Stimulated activated CD4-positive, alpha-beta T cell treated with anti-CD3 and anti-CD28 coated beads, Interleukin-4, amount 100 ng/mL, for 4 hours (primary cell): ENCODE measurements around the gene SLC16A9.
A peak's percentile ranks its signal among the peaks of the same experiment; 100 is the strongest.
"Not testable (repeated sequence)": the region's sequence is repeated elsewhere in the genome, so short reads cannot be mapped to it uniquely, and the experiment has no call there.

Experiments used
- DNase-seq, 2 experiments: peaks; one replicate each; pipeline ENCODE4 v3.0.0-alpha.2; 2020

SLC16A9 gene, protein sequence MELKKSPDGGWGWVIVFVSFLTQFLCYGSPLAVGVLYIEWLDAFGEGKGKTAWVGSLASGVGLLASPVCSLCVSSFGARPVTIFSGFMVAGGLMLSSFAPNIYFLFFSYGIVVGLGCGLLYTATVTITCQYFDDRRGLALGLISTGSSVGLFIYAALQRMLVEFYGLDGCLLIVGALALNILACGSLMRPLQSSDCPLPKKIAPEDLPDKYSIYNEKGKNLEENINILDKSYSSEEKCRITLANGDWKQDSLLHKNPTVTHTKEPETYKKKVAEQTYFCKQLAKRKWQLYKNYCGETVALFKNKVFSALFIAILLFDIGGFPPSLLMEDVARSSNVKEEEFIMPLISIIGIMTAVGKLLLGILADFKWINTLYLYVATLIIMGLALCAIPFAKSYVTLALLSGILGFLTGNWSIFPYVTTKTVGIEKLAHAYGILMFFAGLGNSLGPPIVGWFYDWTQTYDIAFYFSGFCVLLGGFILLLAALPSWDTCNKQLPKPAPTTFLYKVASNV

DNA sequence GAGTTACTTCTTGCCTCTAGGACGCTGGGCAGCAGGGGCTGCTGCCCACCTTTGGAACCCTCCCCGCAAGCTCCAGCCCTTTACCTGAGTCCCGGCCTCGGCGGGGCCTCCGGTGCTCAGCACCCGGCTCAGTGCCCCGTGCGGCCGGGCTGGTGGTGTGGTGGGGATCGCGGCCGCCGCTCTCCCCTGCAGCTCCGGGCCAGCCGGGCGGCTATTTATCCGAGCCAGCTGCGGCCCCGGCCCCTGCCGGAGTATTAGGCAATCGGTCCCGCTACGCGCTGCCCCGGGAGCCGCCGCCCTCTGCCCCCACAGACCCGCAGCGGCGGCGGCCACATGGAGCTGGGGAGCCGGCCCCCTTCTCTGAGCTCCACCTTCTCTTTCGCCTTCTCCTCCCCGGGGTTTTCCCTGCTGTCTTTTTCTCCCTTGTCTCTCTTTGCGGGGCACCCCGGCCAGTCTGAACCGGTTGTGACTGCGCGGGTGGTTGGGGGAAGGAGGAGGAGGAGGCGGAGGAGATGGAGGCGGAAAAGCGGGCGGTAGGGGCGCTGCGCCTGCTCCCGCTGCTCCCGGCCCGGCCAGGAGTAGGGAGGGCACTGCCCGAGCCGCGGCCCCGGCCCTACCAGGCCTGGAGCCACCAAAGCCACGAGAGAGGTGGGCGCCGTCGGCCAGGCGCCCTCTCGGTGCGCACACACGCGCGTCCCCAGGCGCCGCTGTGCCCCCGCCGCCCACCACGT, at the start of gene SLC16A9:
Gene SLC16A9, minus strand, starts transcription at position 456 of the 731 bp plus-strand sequence. CDS start 25,559 bp downstream, outside the sequence.
- DNase-seq: peak; percentile 39

GRCh38 chr10:59757966-59758365, 48.3 kb upstream of the SLC16A9 start:
- no peak for DNase-seq

- DNase-seq: no peak
Measured at GRCh38 chr10:59754951-59755350, 45.3 kb upstream of the SLC16A9 start.

GRCh38 chr10:59753267-59753666, 43.6 kb upstream of the SLC16A9 start, which contains the start of gene MRLN:
MRLN (minus strand) TSS chr10:59753455.
- no peak for DNase-seq

DNA sequence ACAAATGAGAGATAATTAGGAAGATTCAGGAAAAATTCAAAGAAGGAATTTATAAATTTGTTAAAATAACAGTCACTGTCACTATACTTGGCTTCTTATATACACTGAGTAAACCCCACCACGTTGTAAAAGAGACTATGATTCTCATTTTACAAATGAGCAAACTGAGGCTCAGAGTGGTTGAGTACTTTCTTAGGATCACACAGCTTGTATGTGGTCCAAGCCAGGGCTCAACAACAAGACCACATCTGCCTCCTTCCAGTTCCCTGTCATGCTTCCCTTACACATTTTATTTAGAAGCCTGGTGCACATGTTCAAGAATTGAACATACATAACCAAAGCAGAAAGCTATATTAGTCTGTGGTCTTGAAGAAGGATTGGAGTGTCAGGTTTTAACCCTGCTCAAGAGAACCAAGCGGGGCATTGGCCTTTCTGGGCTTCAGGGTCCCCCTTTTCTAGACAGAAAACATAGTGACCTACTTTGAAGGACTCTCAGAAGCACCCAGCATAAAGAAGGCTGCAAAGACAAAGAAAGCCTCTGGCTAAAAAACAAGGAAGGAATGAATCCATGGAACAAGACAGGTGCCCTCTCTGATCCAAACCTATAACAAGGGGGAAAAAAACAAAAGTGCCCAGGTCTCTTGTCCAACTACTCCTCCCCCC, 42.8 kb upstream of the SLC16A9 start:
- DNase-seq: no peak

GRCh38 chr10:59750155-59750945, 40.7 kb upstream of the SLC16A9 start:
- no peak for DNase-seq

- no peak for DNase-seq
Measured at GRCh38 chr10:59748834-59749233, 39.2 kb upstream of the SLC16A9 start.

GRCh38 chr10:59745163-59745650, 35.6 kb upstream of the SLC16A9 start:
- no peak for DNase-seq

DNA sequence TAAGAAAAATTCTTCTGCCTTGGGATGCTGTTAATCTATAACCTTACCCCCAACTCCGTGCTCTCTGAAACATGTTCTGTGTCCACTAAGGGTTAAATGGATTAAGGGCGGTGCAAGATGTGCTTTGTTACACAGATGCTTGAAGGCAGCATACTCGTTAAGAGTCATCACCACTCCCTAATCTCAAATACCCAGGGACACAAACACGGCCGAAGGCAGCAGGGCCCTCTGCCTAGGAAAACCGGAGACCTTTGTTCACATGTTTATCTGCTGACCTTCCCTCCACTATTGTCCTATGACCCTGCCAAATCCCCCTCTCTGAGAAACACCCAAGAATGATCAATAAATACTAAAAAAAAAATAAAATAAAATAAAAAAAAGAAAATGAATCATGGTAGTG, 35.1 kb upstream of the SLC16A9 start:
- DNase-seq: not testable (repeated sequence)

DNA sequence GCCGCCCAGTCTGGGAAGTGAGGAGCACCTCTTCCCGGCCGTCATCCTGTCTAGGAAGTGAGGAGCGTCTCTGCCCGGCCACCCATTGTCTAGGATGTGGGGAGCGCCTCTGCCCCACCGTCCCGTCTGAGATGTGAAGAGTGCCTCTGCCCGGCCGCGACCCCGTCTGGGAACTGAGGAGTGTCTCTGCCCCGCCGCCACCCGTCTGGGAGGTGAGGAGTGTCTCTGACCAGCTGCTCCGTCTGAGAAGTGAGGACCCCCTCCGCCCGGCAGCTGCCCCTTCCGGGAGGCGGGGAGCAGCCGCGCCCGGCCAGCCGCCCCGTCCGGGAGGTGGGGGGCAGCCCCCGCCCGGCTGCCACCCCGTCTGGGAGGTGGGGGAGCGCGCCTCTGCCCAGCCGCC, 34.5 kb upstream of the SLC16A9 start:
- not testable (repeated sequence) for DNase-seq

DNA sequence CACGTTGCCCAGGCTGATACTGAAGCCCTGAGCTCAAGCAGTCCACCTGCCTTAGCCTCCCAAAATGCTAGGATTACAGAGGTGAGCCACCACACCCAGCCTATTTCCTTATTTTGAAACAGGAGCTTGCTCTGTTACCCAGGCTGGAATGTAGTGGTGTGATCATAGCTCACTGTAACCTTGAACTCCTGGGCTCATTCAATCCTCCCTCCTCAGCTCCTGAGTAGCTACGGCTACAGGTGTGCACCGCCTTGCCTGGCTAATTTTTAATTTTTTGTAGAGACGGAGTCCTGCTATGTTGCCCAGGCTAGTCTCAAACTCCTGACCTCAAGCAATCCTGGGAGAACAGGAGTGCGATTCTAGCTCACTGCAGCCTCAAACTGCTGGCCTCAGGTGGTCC, 31.9 kb upstream of the SLC16A9 start:
- no peak for DNase-seq

GRCh38 chr10:59741048-59741447, 31.4 kb upstream of the SLC16A9 start:
- no peak for DNase-seq

- DNase-seq: no peak
Measured at GRCh38 chr10:59736749-59737148, 27.1 kb upstream of the SLC16A9 start.

DNA sequence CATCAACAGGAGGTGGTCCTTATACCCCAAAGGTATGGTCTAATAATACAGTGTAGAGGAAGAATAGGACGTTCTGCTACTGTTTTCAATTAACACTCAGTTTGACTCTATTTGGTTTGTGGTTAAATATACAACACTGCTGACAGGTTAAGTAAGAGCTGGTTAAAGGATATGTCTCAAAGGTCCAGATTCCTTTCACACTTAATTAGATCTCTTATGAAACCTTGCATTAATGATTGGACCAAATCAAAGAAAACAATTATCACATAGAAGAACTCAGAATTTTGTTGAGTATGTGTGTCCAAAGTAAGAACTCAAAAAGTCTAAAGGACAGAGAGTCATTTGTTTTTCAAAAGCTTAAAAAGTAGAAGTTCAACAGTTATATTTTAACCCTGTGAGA, 25.6 kb upstream of the SLC16A9 start:
- no peak for DNase-seq

GRCh38 chr10:59734014-59734462, 24.4 kb upstream of the SLC16A9 start:
- no peak for DNase-seq

DNA sequence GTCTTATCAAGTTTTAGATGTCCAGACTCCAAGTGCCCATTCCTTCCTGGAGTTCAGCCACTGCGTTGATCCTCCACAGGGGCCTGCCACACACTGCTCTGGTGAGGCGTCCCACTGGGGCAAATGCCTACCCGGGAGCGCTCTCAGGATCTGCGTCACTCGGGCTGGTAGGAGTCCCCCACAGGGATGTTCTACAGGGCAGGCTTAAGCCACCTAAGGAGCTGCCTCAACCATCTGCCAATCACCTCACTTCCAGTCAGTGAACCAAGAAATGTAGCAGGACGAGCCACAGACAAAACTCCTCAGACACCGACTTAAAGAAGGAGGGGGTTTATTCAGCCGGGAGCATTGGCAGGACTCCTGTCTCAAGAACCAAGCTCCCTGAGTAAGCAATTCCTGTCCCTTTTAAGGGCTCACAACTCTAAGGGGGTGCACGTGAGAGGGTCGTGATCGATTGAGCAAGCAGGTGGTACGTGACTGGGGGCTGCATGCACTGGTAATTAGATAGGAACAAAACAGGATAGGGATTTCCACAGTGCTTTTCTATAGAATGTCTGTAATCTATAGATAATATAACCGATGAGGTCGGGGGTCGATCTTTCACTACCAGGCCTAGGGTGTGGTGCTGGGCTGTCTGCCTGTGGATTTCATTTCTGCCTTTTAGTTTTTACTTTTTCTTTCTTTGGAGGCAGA, 23.8 kb upstream of the SLC16A9 start:
- not testable (repeated sequence) for DNase-seq

DNA sequence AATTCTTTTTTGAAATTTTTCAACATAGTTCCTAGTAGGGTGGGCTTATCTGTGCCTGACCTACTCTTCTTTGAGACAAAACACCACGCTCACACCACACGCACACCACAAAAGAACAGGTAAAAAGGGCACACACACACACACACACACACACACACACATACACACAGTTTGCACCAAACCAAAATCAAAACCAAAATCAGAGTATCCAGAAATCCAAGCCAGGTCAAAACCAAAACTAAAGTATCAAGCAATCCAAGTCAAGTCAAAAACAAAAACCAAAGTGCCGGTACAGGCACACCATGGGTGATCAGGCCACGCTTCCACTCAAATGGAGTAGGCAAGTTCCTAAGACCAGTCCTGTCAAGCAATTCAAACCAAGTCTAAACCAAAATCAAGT, 23.2 kb upstream of the SLC16A9 start:
- not testable (repeated sequence) for DNase-seq

DNA sequence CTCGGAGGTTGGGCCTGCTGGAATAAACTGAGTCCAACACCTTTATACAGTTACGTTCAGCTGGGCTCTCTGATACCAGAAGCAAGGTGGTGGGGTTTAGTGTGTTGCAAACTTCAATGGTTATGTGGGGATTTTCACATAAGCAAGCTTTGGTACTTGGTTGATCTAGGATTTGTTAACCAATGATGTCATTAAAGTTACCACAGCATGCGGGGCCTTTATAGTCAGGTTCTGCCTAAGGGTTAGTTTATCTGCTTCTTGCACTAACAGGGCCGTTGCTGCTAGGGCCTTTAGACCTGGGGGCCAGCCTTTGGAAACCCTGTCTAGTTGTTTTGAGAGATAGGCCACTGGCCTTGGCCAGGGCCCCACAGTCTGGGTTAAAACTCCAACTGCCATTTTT, 19.5 kb upstream of the SLC16A9 start:
- DNase-seq: not testable (repeated sequence)

GRCh38 chr10:59724098-59724938, 14.7 kb upstream of the SLC16A9 start:
- no peak for DNase-seq

DNA sequence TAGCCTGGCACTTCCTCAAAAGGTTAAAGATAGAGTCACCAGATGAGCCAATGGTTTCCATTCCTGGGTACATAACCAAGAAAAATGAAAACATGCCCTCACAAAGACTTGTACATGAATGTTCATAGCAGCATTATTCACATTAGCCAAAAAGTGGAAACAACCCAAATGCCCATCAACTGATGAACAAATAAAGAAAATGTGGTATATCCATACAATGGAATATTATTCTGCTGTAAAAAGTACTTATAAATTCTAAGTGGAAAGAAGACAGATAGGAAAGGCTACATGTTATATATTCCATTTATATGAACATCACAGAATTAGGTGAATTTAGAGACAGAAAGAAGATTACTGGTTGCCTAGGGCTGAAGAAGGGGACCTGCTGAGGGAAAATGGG, 10.7 kb upstream of the SLC16A9 start:
- DNase-seq: no peak

DNA sequence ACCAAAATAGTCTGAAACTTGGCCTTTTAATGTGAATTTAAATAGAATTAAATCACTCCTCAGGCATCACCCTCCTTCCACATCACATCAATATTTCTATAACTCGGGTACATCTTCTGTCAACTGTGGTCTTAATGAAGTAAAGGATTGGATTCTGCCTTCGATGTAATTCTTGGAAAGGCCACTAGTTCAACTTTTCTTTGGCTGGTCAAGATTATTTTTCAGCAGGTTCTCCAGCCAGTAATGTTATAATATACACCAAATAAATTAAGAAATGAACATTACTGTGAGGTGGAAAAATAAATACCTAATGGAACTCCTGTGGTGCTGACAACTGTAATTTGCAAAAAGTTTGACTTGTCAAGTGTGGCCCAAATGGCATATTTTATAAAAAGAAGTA, 9.7 kb upstream of the SLC16A9 start:
- DNase-seq: no peak
